Lower lobe of right lung (tissue), 2 donors: ENCODE measurements around the gene GPN1. TPM values are rescaled to one million over a fixed set of nuclear protein-coding genes. Genes with fewer than 3 reads are reported as not detected.

Experiments used
- ATAC-seq, 2 donors: fragments of 200-7000 bp; cut with Tn5 transposase; one replicate each; pipeline ENCODE4 v1.9.1; 2020 to 2022; ENCODE audit warnings: mild to moderate bottlenecking in 2 of 2, moderate library complexity in 2 of 2
- DNase-seq: peaks from one replicate; pipeline ENCODE4 v3.0.0-alpha.2; 2020
- H3K27ac ChIP-seq: fragments of 200-600 bp; one replicate; pipeline ENCODE4 v1.8.0; 2022
- H3K27me3 ChIP-seq: fragments of 200-600 bp; one replicate; pipeline ENCODE4 v1.8.0; 2022; ENCODE audit warnings: low read depth
- H3K36me3 ChIP-seq: fragments of 200-600 bp; one replicate; pipeline ENCODE4 v1.8.0; 2022; ENCODE audit warnings: mild to moderate bottlenecking
- H3K4me1 ChIP-seq: fragments of 200-600 bp; one replicate; pipeline ENCODE4 v1.8.0; 2022
- H3K4me3 ChIP-seq: fragments of 200-600 bp; one replicate; pipeline ENCODE4 v1.8.0; 2022; ENCODE audit warnings: mild to moderate bottlenecking
- H3K9me3 ChIP-seq: fragments of 200-600 bp; one replicate; pipeline ENCODE4 v1.8.0; 2022
- CTCF ChIP-seq: fragments of 200-600 bp; IDR thresholded peaks from one replicate; pipeline ENCODE4 v1.8.0; 2022; ENCODE audit warnings: antibody characterized with exemption, mild to moderate bottlenecking
- intact Hi-C: fragments of 100-400 bp; cut with DNase I; formaldehyde crosslinking; loops from one replicate; pipeline ENCODE4 v1.11.0; 2022
- total RNA-seq: library from RNA; stranded (reverse); fragmentation: NEBNext Ultra II Directional; extraction: Animal tissue kit (Norgen Biotek cat#: 25700); gene quantifications from one replicate; pipeline ENCODE4 v1.2.1, GENCODE V29; 2021
- donor health status: DM: no; HTN: yes; CAD: no; lungs with severe emphysema.

Gene GPN1
- total RNA-seq, 1 donor from 2014 or later = 21.9 TPM

GRCh38 chr2:27652341-27652740, 23.5 kb downstream of the GPN1 start:
- no peak overlapping the region for H3K27ac ChIP-seq
- H3K4me1 ChIP-seq = no peaks in the 10 kb centered on the region
- H3K27me3 ChIP-seq = no peaks in the 10 kb centered on the region
- H3K9me3 ChIP-seq = no peaks in the 10 kb centered on the region
- peaks cover 100% of the 10 kb centered on the region for H3K36me3 ChIP-seq
- intact Hi-C loops = no loop called here
- ATAC-seq (no peak), DNase-seq (no peak)
- H3K4me3 ChIP-seq = no peak overlapping the region
- no peak for TF ChIP-seq CTCF

DNA sequence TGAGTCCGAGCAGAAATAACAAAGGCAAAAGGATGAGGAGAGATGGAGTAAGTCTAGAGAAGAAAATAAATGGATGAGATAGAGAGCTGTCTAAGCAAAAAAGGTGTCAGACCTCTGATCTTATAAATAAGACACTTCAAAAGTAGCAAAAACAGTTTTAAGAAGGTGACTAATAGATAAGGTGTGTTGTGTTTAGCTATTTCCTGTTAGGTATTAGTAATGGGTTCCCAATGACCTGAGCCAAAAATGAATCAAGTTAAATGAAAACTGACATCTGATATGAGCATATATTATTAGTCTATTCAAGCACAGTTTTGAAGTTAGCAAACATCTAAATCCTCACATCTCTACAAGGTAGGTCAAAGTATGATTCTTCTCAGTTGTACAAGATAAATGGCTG, 23.9 kb downstream of the GPN1 start:
- Histone ChIP-seq H3K36me3 (peaks cover 100% of the 10 kb centered on the region), H3K27ac (no peak overlapping the region), H3K4me3 (no peak overlapping the region), H3K9me3 (no peaks in the 10 kb centered on the region), H3K27me3 (no peaks in the 10 kb centered on the region), H3K4me1 (no peaks in the 10 kb centered on the region)
- TF ChIP-seq CTCF = no peak
- ATAC-seq = no peak
- intact Hi-C loops = no loop called here
- no peak for DNase-seq

DNA sequence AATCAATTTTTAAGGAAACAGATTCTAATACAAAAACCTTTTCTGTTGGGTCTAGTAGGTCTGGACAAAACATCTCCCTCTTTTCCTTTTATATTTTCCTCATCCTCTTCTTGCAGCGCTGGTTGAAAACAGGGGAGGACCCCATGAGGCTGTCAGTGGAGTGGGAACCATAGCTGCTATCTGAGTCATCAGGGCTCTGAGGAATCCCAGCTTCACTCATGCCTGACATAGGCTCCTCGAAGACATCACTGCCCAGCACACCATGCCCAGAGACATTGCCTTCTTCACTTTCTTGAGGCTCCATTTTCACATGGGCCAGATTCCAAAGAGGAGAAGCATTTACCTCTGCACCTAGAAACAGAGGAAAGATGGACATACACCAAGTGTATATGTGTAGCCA, 24.5 kb downstream of the GPN1 start:
- Histone ChIP-seq H3K9me3 (no peaks in the 10 kb centered on the region), H3K36me3 (peaks cover 100% of the 10 kb centered on the region), H3K27me3 (no peaks in the 10 kb centered on the region), H3K4me3 (no peak overlapping the region), H3K4me1 (no peaks in the 10 kb centered on the region), H3K27ac (no peak overlapping the region)
- intact Hi-C loops = no loop called here
- TF ChIP-seq CTCF = no peak
- ATAC-seq (no peak), DNase-seq (no peak)

GRCh38 chr2:27655155-27655951, 26.5 kb downstream of the GPN1 start:
- no peak overlapping the region for H3K27ac ChIP-seq
- H3K4me3 ChIP-seq = no peak overlapping the region
- H3K27me3 ChIP-seq = no peaks in the 10 kb centered on the region
- TF ChIP-seq CTCF = no peak
- H3K4me1 ChIP-seq = no peaks in the 10 kb centered on the region
- H3K36me3 ChIP-seq = peaks cover 100% of the 10 kb centered on the region
- ATAC-seq (no peak), DNase-seq (no peak)
- intact Hi-C loops = no loop called here
- no peaks in the 10 kb centered on the region for H3K9me3 ChIP-seq

DNA sequence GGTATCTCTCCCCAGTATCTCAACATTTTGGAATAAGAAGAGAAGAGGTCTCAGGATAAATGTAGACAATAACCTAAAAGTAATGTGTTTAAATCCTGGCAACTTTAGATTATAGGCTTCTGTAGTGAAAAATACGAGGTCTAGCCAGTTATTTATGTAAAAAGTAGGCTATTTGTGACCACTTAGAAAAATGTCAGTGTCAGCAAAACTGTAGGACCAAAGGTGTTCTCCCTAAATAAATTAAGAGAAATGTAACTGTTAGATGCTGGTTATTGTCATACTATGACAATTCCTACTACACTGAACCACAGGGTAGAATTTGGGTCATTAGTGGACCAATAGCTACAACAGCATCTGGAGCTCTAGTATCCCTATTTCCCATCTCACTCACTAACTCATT, 32.5 kb downstream of the GPN1 start:
- Histone ChIP-seq H3K4me1 (peaks cover 32% of the 10 kb centered on the region), H3K36me3 (peaks cover 58% of the 10 kb centered on the region), H3K4me3 (no peak overlapping the region), H3K9me3 (no peaks in the 10 kb centered on the region), H3K27ac (no peak overlapping the region), H3K27me3 (no peaks in the 10 kb centered on the region)
- ATAC-seq (no peak), DNase-seq (no peak)
- TF ChIP-seq CTCF = no peak
- intact Hi-C loops = no loop called here
